Memory B cell (primary cell): ENCODE data around the gene CAMKMT.

Experiments used
- ATAC-seq: fragments of 150-1000 bp; cut with Tn5 transposase; 2 replicates; pipeline ENCODE4 v1.10.0; 2021; ENCODE audit warnings: low read depth, mild to moderate bottlenecking, moderate library complexity
- DNase-seq, 2 donors: peaks; one replicate each; pipeline ENCODE4 v3.0.0; 2022; ENCODE audit warnings: low spot score in 2 of 2
- H3K27ac Mint-ChIP-seq: one replicate; pipeline ENCODE4 v1.8.0; 2022; ENCODE audit warnings: mild to moderate bottlenecking, moderate library complexity, mixed read lengths
- H3K27me3 Mint-ChIP-seq: one replicate; pipeline ENCODE4 v1.8.0; 2022; ENCODE audit warnings: mixed read lengths
- H3K36me3 Mint-ChIP-seq: one replicate; pipeline ENCODE4 v1.8.0; 2022; ENCODE audit warnings: mild to moderate bottlenecking, mixed read lengths
- H3K4me1 Mint-ChIP-seq: one replicate; pipeline ENCODE4 v1.8.0; 2022; ENCODE audit warnings: mixed read lengths
- H3K4me3 Mint-ChIP-seq: one replicate; pipeline ENCODE4 v1.8.0; 2022; ENCODE audit warnings: mild to moderate bottlenecking, moderate library complexity, mixed read lengths
- H3K9me3 Mint-ChIP-seq: one replicate; pipeline ENCODE4 v1.8.0; 2022; ENCODE audit warnings: mixed read lengths

The CAMKMT gene

DNA sequence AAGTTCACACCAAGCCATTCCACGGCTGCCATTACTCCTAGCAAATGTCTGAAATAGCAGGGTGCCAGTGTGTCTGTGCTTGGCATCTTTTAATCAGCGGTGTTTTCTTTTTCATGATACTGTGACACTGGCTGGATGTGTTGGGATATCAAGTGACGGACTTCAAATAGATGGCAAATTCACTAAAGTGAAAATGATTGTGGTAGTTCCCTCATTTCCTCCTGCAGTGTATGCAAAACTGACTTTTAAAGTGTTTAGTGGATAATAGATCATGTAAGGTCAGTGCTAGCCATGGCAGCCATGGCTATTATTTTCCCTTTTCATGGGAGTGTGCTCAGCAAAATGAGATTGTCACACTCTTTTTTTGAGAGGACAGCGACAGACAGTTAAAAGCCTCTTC lies 318.2 kb downstream of the CAMKMT start:
- Mint-ChIP-seq H3K27me3 (peaks cover 2% of the 10 kb centered on the region), H3K9me3 (no peaks in the 10 kb centered on the region), H3K27ac (no peak overlapping the region), H3K36me3 (peaks cover 4% of the 10 kb centered on the region), H3K4me3 (no peak overlapping the region), H3K4me1 (no peaks in the 10 kb centered on the region)
- DNase-seq (no peak), ATAC-seq (no peak)

GRCh38 chr2:44680424-44680971 lies 318.8 kb downstream of the CAMKMT start:
- Mint-ChIP-seq H3K4me3 (no peak overlapping the region), H3K9me3 (no peaks in the 10 kb centered on the region), H3K36me3 (peaks cover 4% of the 10 kb centered on the region), H3K4me1 (peaks cover 5% of the 10 kb centered on the region), H3K27ac (no peak overlapping the region), H3K27me3 (peaks cover 2% of the 10 kb centered on the region)
- no peak for DNase-seq
- no peak for ATAC-seq

DNA sequence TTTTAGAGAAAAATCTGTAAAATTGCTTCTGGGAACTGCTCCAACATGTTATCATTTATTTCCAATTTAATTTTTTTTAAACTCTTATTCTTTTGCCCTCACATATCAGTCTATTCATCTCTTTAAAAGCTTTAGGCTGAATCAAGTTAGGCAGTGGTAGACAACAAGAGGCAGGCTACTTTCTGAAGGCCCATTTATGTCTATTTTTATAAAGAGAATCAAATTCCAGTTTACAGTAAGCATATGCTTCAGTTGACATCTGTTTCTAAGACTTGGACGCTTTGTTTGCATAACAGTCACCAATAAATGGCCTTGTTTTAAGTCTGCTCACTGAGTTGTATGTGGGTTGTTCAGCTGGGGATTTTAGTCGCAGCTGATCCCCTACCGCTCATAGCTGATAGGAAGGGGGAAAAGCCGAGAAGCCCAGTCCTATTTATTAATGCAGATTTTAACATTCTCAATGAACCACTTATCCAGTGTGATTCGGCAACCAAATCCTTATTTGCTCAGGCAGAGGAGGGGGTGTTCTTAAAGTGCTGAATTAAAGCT lies 319.3 kb downstream of the CAMKMT start:
- DNase-seq = no peak
- no peaks in the 10 kb centered on the region for H3K9me3 Mint-ChIP-seq
- no peak overlapping the region for H3K27ac Mint-ChIP-seq
- H3K36me3 Mint-ChIP-seq = peaks cover 4% of the 10 kb centered on the region
- no peak overlapping the region for H3K4me3 Mint-ChIP-seq
- ATAC-seq = no peak
- H3K27me3 Mint-ChIP-seq = peaks cover 2% of the 10 kb centered on the region
- H3K4me1 Mint-ChIP-seq = peaks cover 6% of the 10 kb centered on the region

DNA sequence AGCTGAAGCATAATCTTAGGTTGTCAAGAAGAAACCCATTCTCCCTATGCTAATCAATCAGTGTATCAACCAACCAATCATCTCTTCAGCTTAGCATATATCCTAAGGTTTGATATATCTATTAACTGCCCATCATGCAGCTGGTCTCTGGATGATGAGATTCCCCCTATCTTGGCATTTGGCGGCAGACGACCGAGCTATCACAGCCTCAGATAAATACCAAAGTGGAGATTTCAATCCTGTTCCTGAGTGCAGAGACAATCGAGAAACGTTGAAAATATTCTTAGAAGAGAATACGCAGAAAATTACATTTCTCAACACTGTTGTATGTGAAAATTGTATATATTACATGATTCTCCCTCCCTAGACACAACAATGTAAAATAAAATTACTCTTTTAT lies 320.7 kb downstream of the CAMKMT start:
- H3K27ac Mint-ChIP-seq = no peak overlapping the region
- peaks cover 6% of the 10 kb centered on the region for H3K4me1 Mint-ChIP-seq
- H3K27me3 Mint-ChIP-seq = peaks cover 2% of the 10 kb centered on the region
- H3K9me3 Mint-ChIP-seq = no peaks in the 10 kb centered on the region
- no peak overlapping the region for H3K4me3 Mint-ChIP-seq
- DNase-seq (no peak), ATAC-seq (no peak)
- H3K36me3 Mint-ChIP-seq = peaks cover 2% of the 10 kb centered on the region

GRCh38 chr2:44684559-44684958 lies 322.8 kb downstream of the CAMKMT start:
- H3K4me3 Mint-ChIP-seq = no peak overlapping the region
- H3K27me3 Mint-ChIP-seq = no peaks in the 10 kb centered on the region
- no peaks in the 10 kb centered on the region for H3K36me3 Mint-ChIP-seq
- ATAC-seq (no peak), DNase-seq (no peak)
- peaks cover 9% of the 10 kb centered on the region for H3K4me1 Mint-ChIP-seq
- H3K9me3 Mint-ChIP-seq = no peaks in the 10 kb centered on the region
- H3K27ac Mint-ChIP-seq = no peak overlapping the region

DNA sequence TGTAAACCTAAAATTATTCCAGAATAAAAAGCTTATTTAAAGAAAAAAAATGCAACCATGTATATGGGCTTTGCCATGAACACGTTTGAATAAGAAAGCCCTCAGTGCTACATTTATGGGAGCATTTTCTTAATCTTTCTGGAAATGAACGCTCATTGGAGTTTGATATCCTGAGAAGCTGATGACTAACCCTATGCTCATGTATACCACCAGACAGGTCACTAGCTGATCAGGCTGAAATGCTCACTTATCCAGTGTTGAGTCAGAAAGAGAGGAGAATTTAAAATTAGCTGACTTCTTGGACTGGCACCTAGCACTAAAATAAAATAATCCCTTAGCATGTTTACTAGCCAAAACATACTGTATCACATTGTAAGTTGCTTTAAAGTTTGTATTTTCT lies 324.8 kb downstream of the CAMKMT start:
- H3K27ac Mint-ChIP-seq = no peak overlapping the region
- no peak overlapping the region for H3K4me3 Mint-ChIP-seq
- peaks cover 11% of the 10 kb centered on the region for H3K4me1 Mint-ChIP-seq
- no peaks in the 10 kb centered on the region for H3K9me3 Mint-ChIP-seq
- ATAC-seq = no peak
- no peaks in the 10 kb centered on the region for H3K27me3 Mint-ChIP-seq
- no peaks in the 10 kb centered on the region for H3K36me3 Mint-ChIP-seq
- DNase-seq = no peak

DNA sequence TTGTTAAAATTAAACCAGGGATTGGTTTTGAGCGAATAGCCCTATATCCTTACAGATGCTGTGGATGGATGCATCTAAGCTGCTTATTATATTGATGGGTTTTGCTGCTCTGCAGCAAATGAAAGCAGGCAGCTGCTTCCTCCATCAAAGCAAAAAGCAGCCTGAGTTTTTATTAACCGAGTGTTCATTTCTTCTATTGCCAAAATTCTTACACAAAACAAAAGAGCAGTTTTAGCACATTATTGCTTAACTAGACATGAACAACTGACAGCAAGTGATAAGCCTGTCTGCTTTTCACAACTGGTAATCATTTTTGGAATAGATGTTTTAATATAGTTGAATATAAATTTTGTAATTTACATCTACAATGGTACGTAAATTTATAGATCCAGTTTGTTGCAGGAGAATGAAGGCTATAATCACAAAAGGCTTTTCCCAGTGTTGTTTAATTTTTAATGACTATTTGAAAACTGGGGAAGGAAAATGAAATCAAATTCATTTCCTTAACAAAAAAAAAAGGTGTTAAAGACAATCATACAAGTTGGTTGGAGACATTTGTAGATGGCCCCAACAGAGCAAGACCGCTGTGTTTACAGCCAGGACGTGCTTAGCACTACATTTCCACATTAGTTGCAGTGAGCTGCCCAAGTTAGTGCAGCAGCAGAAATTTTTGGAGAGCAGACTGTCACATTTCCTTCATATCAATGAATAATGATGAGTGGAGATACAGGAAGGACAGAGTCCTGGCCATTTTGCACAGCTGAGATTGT lies 326.1 kb downstream of the CAMKMT start:
- H3K9me3 Mint-ChIP-seq = no peaks in the 10 kb centered on the region
- H3K27me3 Mint-ChIP-seq = no peaks in the 10 kb centered on the region
- no peak overlapping the region for H3K4me3 Mint-ChIP-seq

DNA sequence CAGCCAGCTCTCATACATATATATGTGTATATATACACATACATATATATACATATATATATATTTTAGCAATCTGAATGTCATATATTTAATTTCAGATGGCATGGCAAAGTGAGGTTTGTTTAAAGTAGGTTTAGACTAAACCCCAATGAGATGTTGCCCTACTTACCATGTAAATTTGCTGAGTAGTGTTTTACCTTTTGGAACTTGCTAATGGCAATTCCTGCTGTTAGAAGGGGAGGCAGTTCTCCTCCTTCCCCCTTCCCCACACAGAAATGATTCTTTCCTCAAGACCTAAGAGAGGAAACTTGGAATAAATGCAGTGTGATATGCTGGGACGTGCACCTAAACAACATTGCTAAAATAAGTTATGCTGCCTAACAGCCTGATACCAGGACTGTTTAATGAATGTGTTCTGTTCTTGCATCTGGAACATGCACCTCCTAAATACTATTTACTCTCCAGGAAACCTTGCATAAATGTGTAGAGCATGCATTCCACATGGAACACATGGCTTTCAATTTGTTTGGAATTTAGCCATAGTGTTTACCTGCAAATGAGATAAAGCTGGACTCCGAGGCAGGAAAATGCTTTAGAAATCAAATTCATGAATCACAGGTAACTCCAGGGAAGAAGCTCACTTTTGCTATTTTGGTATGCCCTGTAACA lies 326.8 kb downstream of the CAMKMT start:
- Mint-ChIP-seq H3K4me3 (no peak overlapping the region), H3K4me1 (peaks cover 11% of the 10 kb centered on the region), H3K27me3 (no peaks in the 10 kb centered on the region), H3K27ac (no peak overlapping the region), H3K36me3 (no peaks in the 10 kb centered on the region), H3K9me3 (no peaks in the 10 kb centered on the region)
- DNase-seq = no peak
- ATAC-seq = no peak

More for the DNA sequence above, 326.1 kb downstream of the CAMKMT start:
- ATAC-seq (no peak), DNase-seq (no peak)
- Mint-ChIP-seq H3K27ac (no peak overlapping the region), H3K4me1 (peaks cover 11% of the 10 kb centered on the region), H3K36me3 (no peaks in the 10 kb centered on the region)

GRCh38 chr2:44689516-44689915 lies 327.8 kb downstream of the CAMKMT start:
- ATAC-seq (no peak), DNase-seq (no peak)
- peaks cover 11% of the 10 kb centered on the region for H3K4me1 Mint-ChIP-seq
- no peak overlapping the region for H3K4me3 Mint-ChIP-seq
- H3K27me3 Mint-ChIP-seq = no peaks in the 10 kb centered on the region
- H3K9me3 Mint-ChIP-seq = no peaks in the 10 kb centered on the region
- no peak overlapping the region for H3K27ac Mint-ChIP-seq
- H3K36me3 Mint-ChIP-seq = no peaks in the 10 kb centered on the region

- DNase-seq (no peak), ATAC-seq (no peak)
- Mint-ChIP-seq H3K27me3 (no peaks in the 10 kb centered on the region), H3K27ac (no peak overlapping the region), H3K4me3 (no peak overlapping the region), H3K36me3 (no peaks in the 10 kb centered on the region), H3K4me1 (peaks cover 5% of the 10 kb centered on the region), H3K9me3 (no peaks in the 10 kb centered on the region)
These were observed 329.5 kb downstream of the CAMKMT start for GRCh38 chr2:44691174-44691785.

DNA sequence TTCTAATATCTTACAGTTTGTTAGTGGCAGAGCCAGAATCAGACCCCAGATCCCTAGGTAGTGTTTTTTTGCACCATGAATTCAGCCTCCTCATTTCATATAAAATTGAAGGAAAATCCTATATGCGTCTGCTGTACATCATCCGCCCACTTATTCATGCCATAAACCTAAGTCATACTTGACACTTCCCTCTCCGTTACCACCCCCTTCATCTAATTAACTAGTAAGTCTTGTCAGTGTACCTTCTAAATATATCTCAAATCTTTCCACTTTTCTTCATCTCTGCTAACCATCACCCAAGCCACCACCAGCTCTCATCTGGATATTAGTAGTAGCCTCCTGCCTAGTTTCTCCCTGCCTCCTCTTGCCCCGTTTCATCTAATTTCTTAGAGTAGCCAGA lies 331.1 kb downstream of the CAMKMT start:
- ATAC-seq = no peak
- no peaks in the 10 kb centered on the region for H3K9me3 Mint-ChIP-seq
- H3K4me3 Mint-ChIP-seq = no peak overlapping the region
- H3K27ac Mint-ChIP-seq = no peak overlapping the region
- H3K36me3 Mint-ChIP-seq = no peaks in the 10 kb centered on the region
- H3K27me3 Mint-ChIP-seq = no peaks in the 10 kb centered on the region
- peaks cover 5% of the 10 kb centered on the region for H3K4me1 Mint-ChIP-seq
- DNase-seq = no peak

- Mint-ChIP-seq H3K4me1 (no peaks in the 10 kb centered on the region), H3K9me3 (no peaks in the 10 kb centered on the region), H3K4me3 (no peak overlapping the region), H3K27ac (no peak overlapping the region), H3K36me3 (no peaks in the 10 kb centered on the region), H3K27me3 (no peaks in the 10 kb centered on the region)
- ATAC-seq (no peak), DNase-seq (no peak)
These were observed 339.1 kb downstream of the CAMKMT start for GRCh38 chr2:44700824-44701223.

DNA sequence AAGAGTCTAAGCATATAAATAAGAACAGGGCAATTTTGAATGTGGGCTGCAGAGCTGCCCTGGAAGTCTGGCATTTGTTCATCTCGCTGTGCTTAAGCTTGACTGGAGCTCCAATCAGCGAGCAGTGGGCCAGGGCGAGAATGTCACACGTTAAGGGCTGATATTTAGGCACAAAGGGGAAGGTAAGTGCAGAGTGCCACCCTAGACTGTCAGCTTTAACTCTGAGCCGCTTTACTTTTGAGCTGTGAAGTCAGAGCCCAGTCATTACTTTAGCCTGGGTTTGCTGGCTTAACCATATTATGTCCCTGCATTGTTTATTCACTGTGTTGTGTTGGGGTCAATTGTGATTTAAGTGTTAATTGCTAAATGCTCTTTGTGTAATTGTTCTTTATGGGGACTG lies 343.6 kb downstream of the CAMKMT start:
- DNase-seq = no peak
- H3K4me1 Mint-ChIP-seq = peaks cover 10% of the 10 kb centered on the region
- H3K27me3 Mint-ChIP-seq = no peaks in the 10 kb centered on the region
- H3K27ac Mint-ChIP-seq = no peak overlapping the region
- H3K9me3 Mint-ChIP-seq = no peaks in the 10 kb centered on the region
- H3K4me3 Mint-ChIP-seq = no peak overlapping the region
- peaks cover 2% of the 10 kb centered on the region for H3K36me3 Mint-ChIP-seq
- no peak for ATAC-seq

- peaks cover 2% of the 10 kb centered on the region for H3K36me3 Mint-ChIP-seq
- H3K4me3 Mint-ChIP-seq = no peak overlapping the region
- ATAC-seq (no peak), DNase-seq (no peak)
- no peaks in the 10 kb centered on the region for H3K27me3 Mint-ChIP-seq
- H3K27ac Mint-ChIP-seq = no peak overlapping the region
- H3K9me3 Mint-ChIP-seq = no peaks in the 10 kb centered on the region
- peaks cover 10% of the 10 kb centered on the region for H3K4me1 Mint-ChIP-seq
These were observed 344.2 kb downstream of the CAMKMT start for GRCh38 chr2:44705876-44706480.
